ENCODE data around the gene RFC4.

GRCh38 chr3:186772281-186772694 is 34.0 kb downstream of the RFC4 start:
- TF ChIP-seq CTCF (IDR thresholded peaks at IDR 0.05) (no peak), EP300 (IDR thresholded peaks at IDR 0.05) (no peak)

Data from tibial nerve (tissue), 4 donors.